SK-N-SH (cell line): ENCODE results near the gene PKDCC. TPM values are rescaled to one million over a fixed set of nuclear protein-coding genes. Genes with fewer than 3 reads are reported as not detected.

ENCODE experiments used
- CTCF ChIA-PET: fragments of 300-600, 350-600 bp; formaldehyde crosslinking; extraction: SDS; loops from one replicate; lab custom pipeline; 2021; lab: Yijun Ruan, JAX
- POLR2A ChIA-PET: fragments of 350-600 bp; sonication (Branson Sonifier 250); formaldehyde crosslinking; extraction: SDS; loops from one replicate; lab custom pipeline; 2020; ENCODE audit warnings: antibody characterized with exemption, inconsistent platforms; lab: Yijun Ruan, JAX
- DNase-seq: peaks from one replicate; pipeline ENCODE4 v3.0.0; 2012
- H2AFZ ChIP-seq: fragments of 200-600 bp; sonication (generic); 2 replicates; pipeline ENCODE4 v1.8.1; 2016; ENCODE audit warnings: antibody characterized with exemption, mild to moderate bottlenecking, low read depth
- H3F3A ChIP-seq: fragments of 200-600 bp; sonication (generic); replicated peaks from 2 replicates; pipeline ENCODE3; 2016; ENCODE audit warnings: antibody characterized with exemption, mild to moderate bottlenecking; ENCODE audit not compliant: insufficient read depth
- H3K27ac ChIP-seq, 2 experiments: fragments of 200-500 bp in 1 of 2; fragments of 200-600 bp in 1 of 2; sonication (Bioruptor generic) in 1 of 2; sonication (generic), shearing (Covaris generic) in 1 of 2; 2 replicates each; pipeline versions ENCODE4 v1.5.1 to v1.6.1; 2014 to 2016; ENCODE audit warnings: low read depth in 2 of 2, inconsistent platforms in 1 of 2, low read length in 1 of 2, mild to moderate bottlenecking in 1 of 2, mixed read lengths in 1 of 2
- H3K27me3 ChIP-seq: fragments of 200-600 bp; sonication (generic), shearing (Covaris generic); 2 replicates; pipeline ENCODE4 v1.6.1; 2016; ENCODE audit warnings: mixed run types; ENCODE audit not compliant: insufficient read depth
- H3K36me3 ChIP-seq, 2 experiments: fragments of 200-500 bp in 1 of 2; fragments of 200-600 bp in 1 of 2; sonication (Bioruptor generic) in 1 of 2; sonication (generic) in 1 of 2; replicated peaks in 1 of 2; 2 replicates each; pipeline versions ENCODE3 to v1.5.1; 2014 to 2016; ENCODE audit warnings: low read length in 1 of 2, mild to moderate bottlenecking in 1 of 2; ENCODE audit not compliant: insufficient read depth in 2 of 2, control insufficient read depth in 1 of 2
- H3K4me1 ChIP-seq, 2 experiments: fragments of 200-500 bp in 1 of 2; fragments of 200-600 bp in 1 of 2; sonication (Bioruptor generic) in 1 of 2; sonication (generic), shearing (Covaris generic) in 1 of 2; 2 replicates each; pipeline versions ENCODE4 v1.5.1 to v1.6.1; 2014 to 2016; ENCODE audit warnings: low read depth in 1 of 2, low read length in 1 of 2, mixed run types in 1 of 2; ENCODE audit not compliant: insufficient read depth in 2 of 2, control insufficient read depth in 1 of 2
- H3K4me2 ChIP-seq: fragments of 200-600 bp; sonication (generic), shearing (Covaris generic); 2 replicates; pipeline ENCODE4 v1.6.1; 2017; ENCODE audit warnings: mixed run types
- H3K4me3 ChIP-seq, 2 experiments: fragments of 200-500 bp in 1 of 2; fragments of 200-600 bp in 1 of 2; sonication (Bioruptor generic) in 1 of 2; sonication (generic), shearing (Covaris generic) in 1 of 2; 2 replicates each; pipeline versions ENCODE4 v1.5.1 to v1.8.1; 2014 to 2016; ENCODE audit warnings: low read depth in 2 of 2, inconsistent platforms in 1 of 2, low read length in 1 of 2, mild to moderate bottlenecking in 1 of 2, mixed read lengths in 1 of 2, moderate library complexity in 1 of 2
- H3K79me2 ChIP-seq: fragments of 200-600 bp; sonication (generic); 2 replicates; pipeline ENCODE4 v1.8.1; 2017; ENCODE audit warnings: mild to moderate bottlenecking; ENCODE audit not compliant: insufficient read depth
- H3K9ac ChIP-seq: fragments of 200-600 bp; sonication (generic); 2 replicates; pipeline ENCODE4 v1.6.1; 2017; ENCODE audit warnings: mixed run types
- H3K9me2 ChIP-seq: fragments of 200-600 bp; sonication (generic); 2 replicates; pipeline ENCODE4 v1.6.1; 2017; ENCODE audit warnings: mixed run types
- H3K9me3 ChIP-seq: fragments of 200-600 bp; sonication (generic); 2 replicates; pipeline ENCODE4 v1.6.1; 2017; ENCODE audit warnings: mixed run types, mild to moderate bottlenecking, moderate library complexity
- H4K20me1 ChIP-seq: fragments of 200-600 bp; sonication (generic); 2 replicates; pipeline ENCODE4 v1.6.1; 2017; ENCODE audit warnings: mild to moderate bottlenecking, mixed run types; ENCODE audit not compliant: insufficient read depth
- CHD2 ChIP-seq: fragments of 150-350 bp; IDR thresholded peaks from 2 replicates; pipeline ENCODE4 v1.6.1; 2018; ENCODE audit warnings: low read length; ENCODE audit not compliant: partially characterized antibody
- CTCF ChIP-seq: fragments of 200-600 bp; sonication (generic); IDR thresholded peaks from 2 replicates; pipeline ENCODE4 v1.6.1; 2017; ENCODE audit warnings: antibody characterized with exemption, mild to moderate bottlenecking, moderate library complexity
- EZH2phosphoT487 ChIP-seq: fragments of 200-600 bp; sonication (generic); IDR thresholded peaks from 2 replicates; pipeline ENCODE4 v1.6.1; 2017; ENCODE audit warnings: low read depth, mixed run types, mild to moderate bottlenecking, antibody characterized with exemption, moderate library complexity, borderline replicate concordance
- FOSL2 ChIP-seq: IDR thresholded peaks from 2 replicates; pipeline ENCODE4 v1.4.0; 2012; ENCODE audit warnings: low read depth, mild to moderate bottlenecking, moderate library complexity, borderline replicate concordance
- FOXJ3 ChIP-seq: sonication (generic); formaldehyde crosslinking; IDR thresholded peaks from 2 replicates; pipeline ENCODE4 v1.5.1; 2020; ENCODE audit warnings: mild to moderate bottlenecking, missing genetic modification reagents
- GABPA ChIP-seq: IDR thresholded peaks from 2 replicates; pipeline ENCODE4 v1.4.0; 2012; ENCODE audit warnings: low read depth, mild to moderate bottlenecking
- JUND ChIP-seq: IDR thresholded peaks from 2 replicates; pipeline ENCODE4 v1.4.0; 2012
- NFIC ChIP-seq: IDR thresholded peaks from 2 replicates; pipeline ENCODE4 v1.4.0; 2012; ENCODE audit warnings: borderline replicate concordance
- RAD21 ChIP-seq: IDR thresholded peaks from 2 replicates; pipeline ENCODE4 v1.6.1; 2012; ENCODE audit warnings: mild to moderate bottlenecking, low read length
- RCOR1 ChIP-seq: fragments of 150-350 bp; IDR thresholded peaks from 2 replicates; pipeline ENCODE4 v1.6.1; 2017; ENCODE audit warnings: antibody characterized with exemption, low read length
- REST ChIP-seq: IDR thresholded peaks from 2 replicates; pipeline ENCODE4 v1.6.1; 2012; ENCODE audit warnings: mild to moderate bottlenecking, low read depth, low read length, moderate library complexity
- RXRA ChIP-seq: IDR thresholded peaks from 2 replicates; pipeline ENCODE4 v1.4.0; 2012; ENCODE audit warnings: low read depth, mild to moderate bottlenecking, borderline replicate concordance
- SIN3A ChIP-seq: IDR thresholded peaks from 2 replicates; pipeline ENCODE4 v1.6.1; 2012; ENCODE audit warnings: low read depth, mild to moderate bottlenecking, low read length, moderate library complexity, borderline replicate concordance
- SMC3 ChIP-seq: IDR thresholded peaks from 2 replicates; pipeline ENCODE4 v1.6.1; 2012; ENCODE audit warnings: low read depth, low read length, improper control_type of control experiment
- TAF1 ChIP-seq: IDR thresholded peaks from 2 replicates; pipeline ENCODE4 v1.6.1; 2012; ENCODE audit warnings: low read depth, mild to moderate bottlenecking, low read length, moderate library complexity, borderline replicate concordance
- YY1 ChIP-seq: IDR thresholded peaks from 2 replicates; pipeline ENCODE4 v1.4.0; 2012; ENCODE audit warnings: low read depth, mild to moderate bottlenecking
- WGBS: methylation state at CpG from one replicate; pipeline ENCODE4 v1.1.6; 2017; ENCODE audit warnings: low lambda C conversion rate; 5-methylcytosine and 5-hydroxymethylcytosine counted together
- polyA plus RNA-seq, 3 experiments: library from polyadenylated mRNA; depleted of rRNA; stranded (reverse); fragments of >200 nt; gene quantifications; 2 replicates each; pipeline ENCODE4 v1.2.3, GENCODE V29; 2012
- TF ChIP-seq, protein P1 (sequence below): IDR thresholded peaks from 2 replicates; pipeline ENCODE4 v1.4.0; 2012; ENCODE audit warnings: low read depth, borderline replicate concordance
- TF ChIP-seq, protein P2 (sequence below): fragments of 150-350 bp; IDR thresholded peaks from 2 replicates; pipeline ENCODE4 v1.6.1; 2017; ENCODE audit warnings: antibody characterized with exemption, low read length, low read depth, borderline replicate concordance
- TF ChIP-seq, protein P3 (sequence below): IDR thresholded peaks from 2 replicates; pipeline ENCODE4; 2012

PKDCC gene
- polyA plus RNA-seq, 1 of the 3 experiments (the other 2 are of a cell fraction) = 16.0 TPM

GRCh38 chr2:42099438-42100173 lies 51.8 kb downstream of the PKDCC start (continued):
- TF ChIP-seq REST (no peak), GABPA (no peak), SIN3A (no peak), RCOR1 (no peak), EZH2phosphoT487 (no peak), CHD2 (no peak), FOSL2 (no peak), JUND (no peak)
- TF ChIP-seq, protein P1, sequence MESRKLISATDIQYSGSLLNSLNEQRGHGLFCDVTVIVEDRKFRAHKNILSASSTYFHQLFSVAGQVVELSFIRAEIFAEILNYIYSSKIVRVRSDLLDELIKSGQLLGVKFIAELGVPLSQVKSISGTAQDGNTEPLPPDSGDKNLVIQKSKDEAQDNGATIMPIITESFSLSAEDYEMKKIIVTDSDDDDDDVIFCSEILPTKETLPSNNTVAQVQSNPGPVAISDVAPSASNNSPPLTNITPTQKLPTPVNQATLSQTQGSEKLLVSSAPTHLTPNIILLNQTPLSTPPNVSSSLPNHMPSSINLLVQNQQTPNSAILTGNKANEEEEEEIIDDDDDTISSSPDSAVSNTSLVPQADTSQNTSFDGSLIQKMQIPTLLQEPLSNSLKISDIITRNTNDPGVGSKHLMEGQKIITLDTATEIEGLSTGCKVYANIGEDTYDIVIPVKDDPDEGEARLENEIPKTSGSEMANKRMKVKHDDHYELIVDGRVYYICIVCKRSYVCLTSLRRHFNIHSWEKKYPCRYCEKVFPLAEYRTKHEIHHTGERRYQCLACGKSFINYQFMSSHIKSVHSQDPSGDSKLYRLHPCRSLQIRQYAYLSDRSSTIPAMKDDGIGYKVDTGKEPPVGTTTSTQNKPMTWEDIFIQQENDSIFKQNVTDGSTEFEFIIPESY = no peak

GRCh38 chr2:42100683-42101205 lies 52.9 kb downstream of the PKDCC start:
- Histone ChIP-seq H4K20me1 (no peaks in the 10 kb centered on the region), H3K4me3 (no peak overlapping the region), H3K4me2 (no peak overlapping the region), H3K36me3 (no peaks in the 10 kb centered on the region), H3K27me3 (no peaks in the 10 kb centered on the region), H3F3A (no peaks in the 10 kb centered on the region), H2AFZ (no peak overlapping the region), H3K9me3 (no peaks in the 10 kb centered on the region), H3K9me2 (no peaks in the 10 kb centered on the region), H3K4me1 (peaks cover 0 to 15% of the 10 kb centered on the region in 2 experiments; a peak in 1 of 4 replicates), H3K9ac (no peak overlapping the region), H3K27ac (no peak overlapping the region), H3K79me2 (no peaks in the 10 kb centered on the region)
- no peak for DNase-seq
- WGBS = 93% methylated on average over 13 of the region's 20 CpGs
- POLR2A ChIA-PET = no interaction called here
- CTCF ChIA-PET = interaction anchor here (1.0 to 7.5 kb wide), 9 partner anchors 8 to 260 kb away, joined by 3 to 67 read pairs (median 3); partner anchors contain the start of gene COX7A2L
- no peak for TF ChIP-seq NFIC
- no peak for TF ChIP-seq SMC3
- TF ChIP-seq JUND = no peak
- TF ChIP-seq RAD21 = no peak
- TF ChIP-seq FOXJ3 = no peak
- no peak for TF ChIP-seq YY1
- TF ChIP-seq, protein P2, sequence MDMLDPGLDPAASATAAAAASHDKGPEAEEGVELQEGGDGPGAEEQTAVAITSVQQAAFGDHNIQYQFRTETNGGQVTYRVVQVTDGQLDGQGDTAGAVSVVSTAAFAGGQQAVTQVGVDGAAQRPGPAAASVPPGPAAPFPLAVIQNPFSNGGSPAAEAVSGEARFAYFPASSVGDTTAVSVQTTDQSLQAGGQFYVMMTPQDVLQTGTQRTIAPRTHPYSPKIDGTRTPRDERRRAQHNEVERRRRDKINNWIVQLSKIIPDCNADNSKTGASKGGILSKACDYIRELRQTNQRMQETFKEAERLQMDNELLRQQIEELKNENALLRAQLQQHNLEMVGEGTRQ = no peak
- TF ChIP-seq, protein P3, sequence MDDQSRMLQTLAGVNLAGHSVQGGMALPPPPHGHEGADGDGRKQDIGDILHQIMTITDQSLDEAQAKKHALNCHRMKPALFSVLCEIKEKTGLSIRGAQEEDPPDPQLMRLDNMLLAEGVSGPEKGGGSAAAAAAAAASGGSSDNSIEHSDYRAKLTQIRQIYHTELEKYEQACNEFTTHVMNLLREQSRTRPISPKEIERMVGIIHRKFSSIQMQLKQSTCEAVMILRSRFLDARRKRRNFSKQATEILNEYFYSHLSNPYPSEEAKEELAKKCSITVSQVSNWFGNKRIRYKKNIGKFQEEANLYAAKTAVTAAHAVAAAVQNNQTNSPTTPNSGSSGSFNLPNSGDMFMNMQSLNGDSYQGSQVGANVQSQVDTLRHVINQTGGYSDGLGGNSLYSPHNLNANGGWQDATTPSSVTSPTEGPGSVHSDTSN = no peak
- TF ChIP-seq CHD2 = no peak
- no peak for TF ChIP-seq CTCF
- no peak for TF ChIP-seq RXRA
- no peak for TF ChIP-seq TAF1
